GM21390 (cell line): ENCODE measurements around the gene AGMAT.
"Not testable (repeated sequence)": the region's sequence is repeated elsewhere in the genome, so short reads cannot be mapped to it uniquely, and the experiment has no call there.

Experiments
- ATAC-seq: cut with Tn5 transposase; IDR thresholded peaks from one replicate; pipeline ENCODE4 v1.9.1; 2021; ENCODE audit not compliant: unreplicated experiment

The AGMAT gene

DNA sequence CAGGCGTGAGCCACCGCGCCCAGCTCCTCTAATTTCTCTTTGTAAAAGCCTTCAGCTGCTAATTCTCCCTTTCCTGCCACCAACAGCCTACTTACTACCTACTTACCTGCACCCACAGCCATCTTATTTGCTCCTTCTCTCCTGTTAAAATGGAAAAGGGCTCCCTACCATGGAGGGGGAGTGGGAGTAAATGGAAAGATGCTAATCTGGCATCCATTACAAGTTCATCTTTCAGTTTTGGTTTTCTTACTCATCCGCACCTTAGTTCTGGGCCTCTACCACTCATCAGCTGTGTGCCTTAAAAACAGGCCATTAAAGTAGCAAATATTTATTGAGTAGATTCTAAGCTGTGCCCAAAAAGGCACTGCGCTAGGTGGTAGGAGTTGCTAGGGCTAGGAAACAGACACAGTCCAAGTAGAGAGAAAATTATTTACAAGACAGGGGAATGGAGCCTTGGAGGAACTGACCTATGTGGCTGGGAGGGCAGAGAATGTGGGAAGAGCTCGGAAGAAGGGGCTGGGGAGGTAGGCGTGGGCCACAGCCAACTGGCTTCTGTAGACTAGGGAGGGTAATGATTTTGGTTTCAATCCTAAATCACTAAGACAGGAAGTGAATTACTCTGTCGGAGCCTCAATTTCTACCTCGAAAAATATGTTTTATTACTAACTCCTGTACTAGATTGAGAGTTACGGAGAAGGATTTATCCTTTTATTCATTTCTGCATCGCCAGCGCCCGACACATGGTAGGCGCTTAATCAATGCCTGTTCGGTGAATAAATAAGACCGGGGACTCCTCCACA is 31.7 kb upstream of the AGMAT start:
- peak; percentile 14 for ATAC-seq

GRCh38 chr1:15610167-15610566 is 25.3 kb upstream of the AGMAT start:
- ATAC-seq = no peak

GRCh38 chr1:15609631-15610030 is 24.8 kb upstream of the AGMAT start:
- no peak for ATAC-seq

DNA sequence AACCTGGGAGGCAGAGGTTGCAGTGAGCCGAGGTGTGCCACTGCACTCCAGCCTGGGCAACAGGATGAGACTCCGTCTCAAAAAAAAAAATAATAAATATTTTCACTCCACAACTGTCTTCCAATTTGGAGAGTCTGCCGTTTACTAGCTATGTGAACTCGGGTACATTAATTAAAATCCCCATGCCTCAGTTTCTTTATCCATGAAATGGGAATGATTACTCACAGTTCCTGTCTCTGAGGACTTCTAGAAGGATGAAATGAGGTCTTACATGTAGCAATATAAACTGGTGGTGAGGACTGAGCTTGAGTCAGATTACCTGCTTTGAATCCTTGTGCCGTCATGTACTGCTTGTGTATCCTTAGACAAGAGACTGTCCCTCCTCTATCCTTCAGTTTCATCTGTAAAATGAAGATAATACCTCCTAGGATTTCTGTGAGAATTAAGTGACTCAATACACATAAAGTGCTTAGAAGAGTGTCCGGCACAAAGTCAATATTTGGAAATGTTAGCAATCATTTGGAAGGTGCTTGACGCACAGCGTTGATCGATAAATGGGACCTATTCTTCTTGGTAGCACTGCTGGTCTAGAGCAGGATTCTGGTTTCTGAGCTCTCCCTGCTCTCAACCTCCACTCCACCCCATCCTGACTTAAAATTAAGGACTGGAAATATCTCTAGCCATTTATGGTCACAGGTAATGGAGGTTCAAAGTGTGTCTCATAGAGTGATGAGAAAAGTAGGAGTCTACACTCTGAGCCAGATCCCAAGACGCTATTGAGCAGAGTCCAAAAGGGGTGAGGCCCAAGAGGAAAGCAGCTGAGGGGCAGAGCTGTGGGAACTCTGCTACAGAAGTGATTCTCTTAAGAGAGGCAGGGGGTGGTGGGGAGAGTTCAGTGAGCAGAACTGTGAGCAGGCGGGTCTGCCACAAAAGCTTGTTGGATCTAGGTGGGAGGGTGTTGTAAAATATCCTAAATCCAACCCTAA is 20.8 kb upstream of the AGMAT start:
- ATAC-seq = no peak

- not testable (repeated sequence) for ATAC-seq
These were observed 19.5 kb upstream of the AGMAT start for GRCh38 chr1:15604400-15604799.

DNA sequence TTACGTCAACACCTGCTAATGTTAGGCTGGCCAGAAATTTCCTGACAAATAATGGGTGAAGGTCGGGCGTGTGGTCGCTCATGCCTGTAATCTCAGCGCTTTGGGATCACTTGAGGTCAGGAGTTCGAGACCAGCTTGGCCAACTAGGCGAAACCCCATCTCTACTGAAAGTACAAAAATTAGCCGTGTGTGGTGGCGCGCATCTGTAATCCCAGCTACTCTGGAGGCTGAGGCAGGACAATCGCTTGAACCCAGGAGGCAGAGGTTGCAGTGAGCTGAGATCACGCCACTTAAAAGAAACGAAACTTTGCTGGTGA is 19.1 kb upstream of the AGMAT start:
- not testable (repeated sequence) for ATAC-seq

GRCh38 chr1:15603050-15603965 is 18.5 kb upstream of the AGMAT start:
- peak; percentile 97 for ATAC-seq

GRCh38 chr1:15598436-15598835 is 13.6 kb upstream of the AGMAT start:
- no peak for ATAC-seq

- no peak for ATAC-seq
These were observed 11.2 kb upstream of the AGMAT start for GRCh38 chr1:15595809-15596617.

GRCh38 chr1:15592285-15592684 is 7.4 kb upstream of the AGMAT start:
- ATAC-seq = no peak

DNA sequence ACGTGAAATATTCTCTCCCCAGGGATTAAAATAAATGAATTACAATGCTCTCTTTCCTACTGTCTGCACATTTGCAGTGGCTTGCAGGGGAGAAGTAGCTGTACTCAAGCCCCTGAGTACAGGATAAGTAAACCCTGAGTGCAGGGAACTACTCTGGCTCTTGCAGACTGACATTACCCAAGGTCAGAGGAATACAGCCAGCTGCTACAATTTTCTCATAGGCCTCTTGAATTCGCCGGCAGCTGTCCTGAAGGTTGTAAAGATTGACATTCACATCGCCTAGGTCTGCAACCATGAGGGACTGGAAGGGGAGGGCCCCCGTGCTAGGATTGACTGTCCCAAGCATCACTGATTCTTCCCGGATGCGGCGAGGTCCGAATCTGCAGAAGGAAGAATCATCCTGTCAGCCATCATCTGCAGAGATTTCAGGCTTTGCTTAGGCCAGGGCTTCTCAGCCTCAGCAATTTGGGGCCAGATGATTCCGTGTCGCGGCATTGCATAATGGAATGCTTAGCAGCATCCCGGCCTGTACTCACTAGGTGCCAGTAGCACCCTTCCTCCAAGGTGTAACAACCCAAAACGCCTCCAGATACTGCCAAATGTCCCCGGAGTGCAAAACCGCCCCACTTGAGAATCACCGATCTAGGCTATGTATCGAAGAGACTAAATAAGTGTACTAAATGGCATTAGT is 1.7 kb downstream of the AGMAT start:
- ATAC-seq = no peak

DNA sequence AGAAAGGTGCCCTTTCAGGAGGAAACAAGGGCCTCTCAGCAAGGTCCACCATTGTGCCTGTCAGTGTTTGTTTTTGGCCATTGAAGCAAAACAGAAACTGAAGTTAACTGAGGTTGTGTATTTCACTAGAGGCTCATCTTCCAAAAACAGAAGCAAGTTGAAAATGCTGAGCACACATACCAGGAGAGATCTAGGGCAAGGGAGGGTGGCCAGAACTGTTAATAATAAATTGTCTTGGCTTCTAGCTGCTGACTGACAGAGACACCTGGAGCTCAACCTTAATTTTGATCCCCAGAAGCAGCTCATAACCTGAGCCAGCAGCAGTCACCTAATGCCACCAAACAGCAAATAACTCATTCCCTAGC is 5.2 kb downstream of the AGMAT start:
- ATAC-seq = no peak

DNA sequence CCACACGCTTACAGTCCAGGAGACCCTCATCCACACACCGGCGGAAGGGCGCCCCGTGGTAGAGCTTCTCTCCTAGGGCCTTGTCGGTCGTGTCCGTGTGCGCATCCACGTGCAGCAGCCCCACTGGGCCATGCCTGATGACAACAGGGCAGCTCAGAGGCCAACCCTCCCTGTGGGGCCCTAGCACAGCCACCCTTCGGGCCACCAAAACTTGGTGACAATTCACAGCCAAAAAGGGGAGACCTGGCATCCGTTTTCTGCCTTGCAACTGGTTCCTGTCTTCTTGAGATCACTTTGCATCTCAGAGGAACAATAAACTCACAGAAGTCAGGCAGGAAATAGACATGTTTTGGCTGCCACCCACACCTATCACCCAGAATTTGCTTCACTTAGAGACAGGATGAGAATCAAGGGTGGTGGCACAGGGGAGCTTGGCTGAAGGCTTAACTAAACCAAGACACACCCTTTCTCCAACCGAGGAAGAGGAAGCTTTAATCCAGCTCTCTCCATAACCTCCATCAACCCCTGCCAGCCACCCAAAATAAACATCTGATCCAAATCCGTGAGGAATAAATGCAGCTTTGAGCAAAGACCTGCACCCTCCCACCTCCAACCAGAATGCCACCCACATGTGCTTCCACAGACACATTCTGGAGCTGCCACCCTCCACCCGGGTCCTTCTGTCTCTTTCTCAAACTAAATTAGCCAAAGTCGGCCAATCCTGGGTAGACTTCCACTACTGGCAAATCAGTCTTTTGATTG is 5.7 kb downstream of the AGMAT start:
- ATAC-seq = no peak

DNA sequence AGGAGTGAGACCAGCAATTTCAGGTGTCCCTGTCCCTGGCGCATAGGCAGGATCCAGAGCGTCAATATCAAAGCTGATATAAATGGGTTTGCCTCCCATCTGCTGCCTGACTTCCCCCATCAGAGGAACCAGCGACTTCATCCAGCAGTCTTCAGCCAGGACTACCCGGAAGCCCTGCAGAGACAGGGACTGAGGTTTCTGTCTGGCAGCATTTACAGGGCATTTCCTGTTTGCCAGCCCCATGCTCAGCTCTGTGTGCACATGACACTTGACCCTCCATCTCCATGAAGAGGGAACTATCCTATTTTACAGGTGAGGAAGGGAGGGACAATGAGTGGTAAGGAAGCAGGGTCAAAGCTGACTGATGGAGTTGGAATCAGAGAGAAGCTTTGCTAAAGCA is 7.2 kb downstream of the AGMAT start:
- ATAC-seq = no peak

DNA sequence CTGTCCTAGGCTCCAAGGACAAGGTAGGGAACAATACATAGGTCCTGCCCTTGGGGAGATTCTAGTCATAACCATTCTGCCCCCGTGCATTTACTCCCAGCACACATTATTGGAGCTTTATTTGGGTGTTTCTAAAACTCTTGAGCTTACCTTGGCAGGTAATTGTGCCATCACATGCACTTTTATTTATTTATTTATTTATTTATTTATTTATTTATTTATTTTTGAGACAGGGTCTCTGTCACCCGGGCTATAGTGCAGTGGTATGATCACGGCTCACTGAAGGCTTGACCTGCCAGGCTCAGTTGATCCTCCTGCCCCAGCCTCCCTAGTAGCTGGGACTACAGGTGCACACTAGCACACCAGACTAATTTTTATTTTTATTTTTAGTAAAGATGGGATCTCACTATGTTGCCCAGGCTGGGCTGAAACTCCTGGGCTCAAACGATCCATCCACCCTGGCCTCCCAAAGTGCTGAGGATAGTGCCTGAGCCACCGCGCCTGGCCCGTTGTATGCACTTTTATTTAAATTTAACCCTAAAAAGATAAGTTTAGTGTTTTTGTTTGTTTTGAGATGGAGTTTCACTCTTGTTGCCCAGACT is 9.2 kb downstream of the AGMAT start:
- ATAC-seq = no peak

DNA sequence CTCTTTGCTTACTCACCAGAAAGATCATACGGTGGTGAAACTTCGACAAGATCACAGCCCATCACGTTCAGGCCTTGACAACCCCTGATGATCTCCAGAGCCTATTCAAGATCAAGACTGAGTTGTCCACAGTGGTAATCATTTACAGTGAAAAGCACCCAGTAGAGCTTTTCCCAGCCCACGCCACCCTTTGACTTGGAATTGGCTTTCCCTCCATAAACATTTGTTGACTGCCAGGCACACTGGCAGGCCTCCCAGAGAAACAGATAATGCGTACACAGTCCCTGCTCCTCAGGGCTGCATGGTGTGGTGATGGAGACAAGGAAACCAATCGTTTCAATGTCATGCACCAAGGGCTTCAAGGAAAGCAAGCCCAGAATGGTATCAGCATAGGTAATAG is 10.1 kb downstream of the AGMAT start:
- ATAC-seq = no peak

- no peak for ATAC-seq
These were observed 11.4 kb downstream of the AGMAT start for GRCh38 chr1:15573477-15573876.

DNA sequence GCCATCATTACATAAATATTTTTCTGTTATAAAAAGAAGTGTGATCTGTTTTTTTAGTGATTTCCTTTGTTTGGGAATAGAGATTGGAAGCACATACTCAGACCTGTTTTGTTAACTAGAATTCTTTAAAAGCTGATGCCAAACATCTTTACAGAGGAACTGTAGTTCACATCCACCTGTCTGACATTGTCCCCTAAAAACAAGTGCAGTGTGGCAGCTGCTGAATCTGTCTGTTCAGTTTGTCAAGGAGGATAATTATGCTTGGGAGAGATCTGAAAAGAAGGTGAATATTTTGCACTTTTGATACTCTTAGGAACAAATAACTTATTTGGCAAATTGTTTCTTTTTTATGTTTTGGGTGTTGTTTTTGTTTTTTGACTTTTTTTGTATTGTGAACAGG is 13.6 kb downstream of the AGMAT start:
- no peak for ATAC-seq

DNA sequence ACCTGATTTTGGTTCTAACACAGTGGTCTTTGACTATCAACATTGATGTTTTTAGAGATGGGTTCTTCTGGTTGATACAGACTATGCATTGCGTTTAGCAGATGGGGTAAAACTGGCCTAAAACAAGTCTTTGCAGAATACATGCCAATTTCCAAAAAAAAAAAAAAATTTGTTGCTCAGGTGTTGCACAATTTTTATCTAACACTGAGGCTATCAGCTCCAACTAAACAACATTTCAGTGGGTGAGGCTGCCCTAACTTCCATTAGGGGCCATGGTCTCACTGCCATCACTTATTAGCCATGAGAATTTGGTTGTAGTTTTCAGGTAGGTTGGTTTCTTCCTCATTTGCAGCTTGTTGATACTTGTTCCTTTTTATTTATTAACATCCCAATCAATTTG is 14.0 kb downstream of the AGMAT start:
- ATAC-seq = no peak
